Upper lobe of left lung (tissue), 4 donors: ENCODE data around the gene MYH9.

ENCODE experiments used
- EP300 ChIP-seq, 4 donors: sonication (generic); formaldehyde crosslinking; IDR thresholded peaks; one replicate each; pipeline ENCODE4 v1.5.1; 2017; ENCODE audit warnings: antibody characterized with exemption in 4 of 4, control low read depth in 2 of 4
- POLR2A ChIP-seq, 4 donors: fragments of 450-650 bp; IDR thresholded peaks; one replicate each; pipeline ENCODE4 v1.5.1; 2016 to 2017; ENCODE audit warnings: antibody characterized with exemption in 4 of 4, mild to moderate bottlenecking in 2 of 4
- POLR2AphosphoS5 ChIP-seq, 2 donors: sonication (generic); formaldehyde crosslinking; IDR thresholded peaks; one replicate each; pipeline ENCODE4 v1.5.1; 2017; ENCODE audit warnings: antibody characterized with exemption in 2 of 2
- TF ChIP-seq, protein P1 (sequence below), 6 experiments: fragments of 450-650 bp in 4 of 6; fragments of 200-600 bp in 2 of 6; sonication (generic) in 2 of 6; IDR thresholded peaks; one replicate each; pipeline ENCODE4 v1.5.1; 2016 to 2019; ENCODE audit warnings: antibody characterized with exemption in 6 of 6

DNA sequence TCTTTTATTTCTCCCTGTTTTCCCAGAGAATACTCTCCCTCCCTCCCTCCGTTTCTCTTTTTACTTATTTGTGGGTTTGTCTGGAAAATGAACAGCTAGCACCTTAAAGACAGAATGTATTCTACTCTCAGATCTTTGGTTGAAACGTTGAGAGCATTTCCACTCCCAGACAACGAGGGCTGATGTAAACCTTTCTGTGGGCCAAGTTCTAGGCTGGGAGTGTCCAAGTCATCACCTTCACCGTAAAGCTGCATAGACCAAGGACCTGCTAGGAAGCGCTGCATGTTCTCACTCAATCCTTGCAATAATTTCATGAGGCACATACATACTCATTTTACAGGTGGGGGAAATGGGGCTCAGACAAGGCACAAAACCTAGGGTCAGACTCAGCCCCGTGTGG lies 32.4 kb downstream of the MYH9 start:
- TF ChIP-seq, protein P1, sequence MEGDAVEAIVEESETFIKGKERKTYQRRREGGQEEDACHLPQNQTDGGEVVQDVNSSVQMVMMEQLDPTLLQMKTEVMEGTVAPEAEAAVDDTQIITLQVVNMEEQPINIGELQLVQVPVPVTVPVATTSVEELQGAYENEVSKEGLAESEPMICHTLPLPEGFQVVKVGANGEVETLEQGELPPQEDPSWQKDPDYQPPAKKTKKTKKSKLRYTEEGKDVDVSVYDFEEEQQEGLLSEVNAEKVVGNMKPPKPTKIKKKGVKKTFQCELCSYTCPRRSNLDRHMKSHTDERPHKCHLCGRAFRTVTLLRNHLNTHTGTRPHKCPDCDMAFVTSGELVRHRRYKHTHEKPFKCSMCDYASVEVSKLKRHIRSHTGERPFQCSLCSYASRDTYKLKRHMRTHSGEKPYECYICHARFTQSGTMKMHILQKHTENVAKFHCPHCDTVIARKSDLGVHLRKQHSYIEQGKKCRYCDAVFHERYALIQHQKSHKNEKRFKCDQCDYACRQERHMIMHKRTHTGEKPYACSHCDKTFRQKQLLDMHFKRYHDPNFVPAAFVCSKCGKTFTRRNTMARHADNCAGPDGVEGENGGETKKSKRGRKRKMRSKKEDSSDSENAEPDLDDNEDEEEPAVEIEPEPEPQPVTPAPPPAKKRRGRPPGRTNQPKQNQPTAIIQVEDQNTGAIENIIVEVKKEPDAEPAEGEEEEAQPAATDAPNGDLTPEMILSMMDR (IDR thresholded peaks at IDR 0.05): no peak
- TF ChIP-seq POLR2A (IDR thresholded peaks at IDR 0.05): no peak
- no peak for TF ChIP-seq POLR2AphosphoS5 (IDR thresholded peaks at IDR 0.05)
- no peak for TF ChIP-seq EP300 (IDR thresholded peaks at IDR 0.05)
